ENCODE results near the gene SNX7. TPM values are rescaled to one million over a fixed set of nuclear protein-coding genes. Genes with fewer than 3 reads are reported as not detected.

Gene SNX7
- total and polyA plus RNA-seq, 2 donors (not counting 3 experiments of a cell fraction or from before 2014, with no cell fraction given) = 22.4 to 37.9 TPM

DNA sequence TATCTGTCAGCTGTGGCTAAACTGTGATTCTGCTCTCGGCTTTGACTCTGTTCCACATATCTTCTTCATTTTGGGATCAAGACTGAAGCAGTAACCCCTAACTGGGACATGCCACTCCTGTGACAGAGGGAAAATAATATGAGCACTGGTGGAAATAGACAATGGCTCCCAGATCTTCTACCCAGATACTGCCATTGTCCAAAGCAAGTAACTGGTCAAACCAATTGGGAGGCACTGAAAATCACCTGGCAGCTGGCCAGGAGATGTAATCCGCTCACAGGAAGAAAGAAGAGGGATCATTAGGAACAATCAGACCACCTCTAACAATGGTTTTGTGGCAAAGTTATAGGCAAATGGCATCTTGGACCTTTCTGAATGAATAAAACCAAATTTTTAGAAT is 10.7 kb downstream of the SNX7 start:
- Histone ChIP-seq H3K27me3 (ENCODE audit: control insufficient read depth in 2 of 2, insufficient read depth in 2 of 2, low read length in 2 of 2) (no peaks in the 10 kb centered on the region), H3K79me2 (ENCODE audit: control insufficient read depth, insufficient read depth, low read length) (peaks cover 15% of the 10 kb centered on the region), H3K4me2 (ENCODE audit: insufficient read depth, low read length) (no peak overlapping the region), H3K36me3 (ENCODE audit: control insufficient read depth in 2 of 2, extremely low read depth in 1 of 2, insufficient read depth in 2 of 2, low read length in 2 of 2) (no peaks in the 10 kb centered on the region), H2AFZ (ENCODE audit: low read depth, low read length) (no peak overlapping the region), H3K27ac (ENCODE audit: insufficient read depth, low read depth, low read length) (no peak overlapping the region), H3K4me1 (ENCODE audit: control insufficient read depth, extremely low read depth, insufficient read depth, low read length) (no peaks in the 10 kb centered on the region), H4K20me1 (replicated peaks; ENCODE audit: control insufficient read depth, extremely low read depth, insufficient read depth, low read length) (no peaks in the 10 kb centered on the region), H3K4me3 (replicated peaks in 1 of 3; ENCODE audit: insufficient read depth in 1 of 3, low read depth in 1 of 3, low read length in 3 of 3) (no peak overlapping the region), H3K9ac (replicated peaks; ENCODE audit: extremely low read depth, insufficient read depth, low read length) (no peak overlapping the region), H3K9me3 (replicated peaks; ENCODE audit: control insufficient read depth, insufficient read depth, low read length) (no peaks in the 10 kb centered on the region), H3K9me1 (replicated peaks; ENCODE audit: control insufficient read depth, extremely low read depth, insufficient read depth, low read length) (peaks cover 3% of the 10 kb centered on the region)
- ChIA-PET POLR2A (no interaction called here), CTCF (no interaction called here)
- no peak for FAIRE-seq
- intact Hi-C loops (cut with micrococcal nuclease) (no loop called here), dilution Hi-C loops (cut with MboI; ENCODE audit: extremely low pct_ligation_motif_present, low sequenced_read_pairs) (no loop called here)
- no TSS peak for BruUV-seq (replicated peaks)
- DNase-seq (ENCODE audit: low read depth, low spot score) = no peak
- TF ChIP-seq POLR2A (IDR thresholded peaks at IDR 0.05; ENCODE audit: low read depth, low read length) = no peak
- TF ChIP-seq, protein P1, sequence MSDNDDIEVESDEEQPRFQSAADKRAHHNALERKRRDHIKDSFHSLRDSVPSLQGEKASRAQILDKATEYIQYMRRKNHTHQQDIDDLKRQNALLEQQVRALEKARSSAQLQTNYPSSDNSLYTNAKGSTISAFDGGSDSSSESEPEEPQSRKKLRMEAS (IDR thresholded peaks at IDR 0.05; ENCODE audit: insufficient read depth, insufficient read length) = no peak
- TF ChIP-seq FOS (IDR thresholded peaks at IDR 0.05; ENCODE audit: borderline replicate concordance, insufficient read depth, low read length) = no peak
- no peak for TF ChIP-seq POLR2AphosphoS5 (IDR thresholded peaks at IDR 0.05; ENCODE audit: insufficient read depth, low read depth, low read length)
- no peak for TF ChIP-seq EZH2 (IDR thresholded peaks at IDR 0.05; ENCODE audit: borderline replicate concordance, low read depth, low read length, severe bottlenecking)
- no peak for TF ChIP-seq GATA2 (IDR thresholded peaks at IDR 0.05; ENCODE audit: insufficient read depth, insufficient read length, low read depth, low read length)
- TF ChIP-seq, protein P2, sequence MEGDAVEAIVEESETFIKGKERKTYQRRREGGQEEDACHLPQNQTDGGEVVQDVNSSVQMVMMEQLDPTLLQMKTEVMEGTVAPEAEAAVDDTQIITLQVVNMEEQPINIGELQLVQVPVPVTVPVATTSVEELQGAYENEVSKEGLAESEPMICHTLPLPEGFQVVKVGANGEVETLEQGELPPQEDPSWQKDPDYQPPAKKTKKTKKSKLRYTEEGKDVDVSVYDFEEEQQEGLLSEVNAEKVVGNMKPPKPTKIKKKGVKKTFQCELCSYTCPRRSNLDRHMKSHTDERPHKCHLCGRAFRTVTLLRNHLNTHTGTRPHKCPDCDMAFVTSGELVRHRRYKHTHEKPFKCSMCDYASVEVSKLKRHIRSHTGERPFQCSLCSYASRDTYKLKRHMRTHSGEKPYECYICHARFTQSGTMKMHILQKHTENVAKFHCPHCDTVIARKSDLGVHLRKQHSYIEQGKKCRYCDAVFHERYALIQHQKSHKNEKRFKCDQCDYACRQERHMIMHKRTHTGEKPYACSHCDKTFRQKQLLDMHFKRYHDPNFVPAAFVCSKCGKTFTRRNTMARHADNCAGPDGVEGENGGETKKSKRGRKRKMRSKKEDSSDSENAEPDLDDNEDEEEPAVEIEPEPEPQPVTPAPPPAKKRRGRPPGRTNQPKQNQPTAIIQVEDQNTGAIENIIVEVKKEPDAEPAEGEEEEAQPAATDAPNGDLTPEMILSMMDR (IDR thresholded peaks at IDR 0.05; ENCODE audit: extremely low read depth in 1 of 2, insufficient read depth in 1 of 2, low read depth in 1 of 2, low read length in 2 of 2) = no peak
- no peak for TF ChIP-seq MYC (IDR thresholded peaks at IDR 0.05; ENCODE audit: low read depth, low read length)
- no peak for TF ChIP-seq JUN (IDR thresholded peaks at IDR 0.05; ENCODE audit: borderline replicate concordance, insufficient read depth, insufficient read length, low read depth)
